Amniotic stem cell (primary cell): ENCODE data around the gene MMP15.

Experiments
- DNase-seq: peaks from one replicate; lab custom pipeline; 2025; lab: John Stamatoyannopoulos, UW

Gene MMP15

DNA sequence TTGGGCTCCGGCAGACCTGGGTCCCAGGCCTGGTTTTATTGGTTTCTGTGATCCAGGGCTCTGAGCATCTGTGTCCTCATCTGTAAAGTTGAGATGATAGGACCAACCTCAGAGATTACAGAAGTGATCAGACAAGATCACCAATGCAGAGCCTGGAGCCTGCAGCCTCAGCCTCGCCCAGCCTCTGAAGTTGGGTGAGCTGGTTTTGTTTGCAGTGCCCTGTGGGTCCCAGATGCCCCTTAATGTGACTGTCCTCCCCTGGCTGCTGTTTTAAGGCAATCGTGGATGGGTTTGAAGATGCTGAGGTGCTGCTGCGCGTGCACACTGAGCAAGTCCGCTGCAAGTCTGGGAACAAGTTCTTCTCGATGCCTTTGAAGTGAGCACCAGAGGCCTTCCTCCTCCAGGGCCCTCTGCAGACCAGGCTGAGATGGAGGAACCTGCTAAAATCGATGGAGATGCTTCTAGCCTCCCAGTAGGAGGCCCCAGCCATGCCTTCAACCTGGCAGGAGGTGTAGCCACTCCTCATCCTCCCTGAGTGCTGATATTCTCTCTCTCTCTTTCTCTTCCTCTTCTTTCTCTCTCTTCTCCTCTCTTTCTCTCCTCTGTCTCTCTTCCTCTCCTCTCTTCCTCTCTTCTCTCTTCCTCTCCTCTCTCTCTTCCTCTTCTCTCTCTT lies 5.6 kb upstream of the MMP15 start:
- no peak for DNase-seq

DNA sequence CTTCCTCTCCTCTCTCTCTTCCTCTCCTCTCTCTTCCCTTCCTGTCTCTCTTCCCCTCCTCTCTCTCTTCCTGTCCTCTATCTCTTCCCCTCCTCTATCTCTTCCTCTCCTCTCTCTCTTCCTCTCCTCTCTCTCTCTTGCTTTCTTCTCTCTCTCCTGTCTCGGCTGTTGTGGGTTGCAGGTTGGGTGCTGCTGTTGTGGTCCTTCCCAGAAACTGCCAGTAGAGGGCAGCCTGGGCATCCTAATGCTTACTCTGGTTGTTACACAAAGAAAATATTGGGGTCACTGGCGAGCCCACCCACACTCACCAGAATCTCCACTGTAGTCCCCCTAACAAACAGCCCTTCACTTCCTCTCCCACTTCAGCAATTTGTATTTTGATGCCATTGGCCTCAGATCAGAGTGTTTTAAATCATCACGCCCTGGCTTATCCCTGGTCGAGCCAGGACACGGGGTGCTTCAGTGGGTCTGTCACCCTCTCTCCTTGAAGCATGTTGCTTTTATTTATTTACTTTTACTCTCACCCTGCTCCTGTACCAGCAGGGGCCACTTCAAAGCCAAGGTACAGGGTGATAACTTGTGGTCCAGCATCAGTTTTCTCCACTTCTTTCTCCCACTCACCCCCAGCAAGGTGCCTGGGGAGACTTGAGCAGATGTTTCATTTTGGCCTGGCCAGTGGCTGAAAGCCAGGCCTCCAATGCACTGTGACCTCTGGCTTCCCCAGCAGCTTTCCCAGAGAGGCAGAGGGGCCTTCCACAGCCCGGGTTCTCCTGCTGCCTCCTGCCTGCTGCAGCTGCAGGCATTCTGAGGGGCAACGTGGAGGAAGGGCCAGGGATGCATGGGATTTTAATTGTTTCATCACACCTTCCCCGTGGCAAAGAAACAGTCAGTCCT lies 4.7 kb upstream of the MMP15 start:
- peak; percentile 29 for DNase-seq

DNA sequence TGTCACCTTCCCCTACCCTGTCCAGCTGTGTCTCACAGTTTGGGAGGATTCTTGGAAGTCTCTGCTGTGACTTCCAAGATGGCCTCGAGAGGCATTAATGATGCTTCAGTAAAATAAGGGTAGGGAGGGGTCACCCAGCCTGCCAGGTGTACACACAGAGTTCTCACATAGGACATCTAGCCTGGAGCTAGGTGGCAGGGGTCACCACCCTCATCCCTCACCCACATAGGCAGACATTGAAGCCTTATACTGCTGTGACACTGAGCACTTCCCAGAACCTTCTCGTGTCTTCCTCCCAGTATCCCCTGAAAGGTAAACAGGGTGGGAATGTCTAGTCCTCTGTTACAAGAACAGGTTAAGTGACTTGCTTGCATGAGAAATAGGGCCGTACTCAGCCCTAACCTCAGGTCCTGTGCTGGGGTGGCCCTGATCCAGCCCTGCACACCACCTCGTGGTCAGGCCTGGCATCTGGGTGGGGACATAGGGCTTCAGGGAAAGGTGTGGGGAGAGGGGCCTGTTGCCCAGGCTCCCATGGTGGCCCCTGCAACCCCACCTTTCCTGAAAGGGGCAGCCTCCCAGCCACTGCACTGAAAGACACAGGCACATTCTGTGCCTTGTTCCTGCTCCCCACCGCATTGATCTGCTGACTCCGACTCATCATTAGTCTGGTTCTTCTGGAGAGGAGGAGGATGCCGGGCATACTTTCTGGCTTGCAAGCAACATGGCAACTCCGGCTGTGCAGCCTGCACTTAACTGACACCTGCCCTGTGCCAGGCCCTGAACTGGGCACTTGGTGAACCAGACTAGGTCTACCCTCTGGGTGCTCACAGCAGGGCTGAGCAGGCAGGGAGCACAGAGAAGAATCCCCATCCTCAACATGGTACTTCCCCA lies 3.6 kb upstream of the MMP15 start:
- no peak for DNase-seq

DNA sequence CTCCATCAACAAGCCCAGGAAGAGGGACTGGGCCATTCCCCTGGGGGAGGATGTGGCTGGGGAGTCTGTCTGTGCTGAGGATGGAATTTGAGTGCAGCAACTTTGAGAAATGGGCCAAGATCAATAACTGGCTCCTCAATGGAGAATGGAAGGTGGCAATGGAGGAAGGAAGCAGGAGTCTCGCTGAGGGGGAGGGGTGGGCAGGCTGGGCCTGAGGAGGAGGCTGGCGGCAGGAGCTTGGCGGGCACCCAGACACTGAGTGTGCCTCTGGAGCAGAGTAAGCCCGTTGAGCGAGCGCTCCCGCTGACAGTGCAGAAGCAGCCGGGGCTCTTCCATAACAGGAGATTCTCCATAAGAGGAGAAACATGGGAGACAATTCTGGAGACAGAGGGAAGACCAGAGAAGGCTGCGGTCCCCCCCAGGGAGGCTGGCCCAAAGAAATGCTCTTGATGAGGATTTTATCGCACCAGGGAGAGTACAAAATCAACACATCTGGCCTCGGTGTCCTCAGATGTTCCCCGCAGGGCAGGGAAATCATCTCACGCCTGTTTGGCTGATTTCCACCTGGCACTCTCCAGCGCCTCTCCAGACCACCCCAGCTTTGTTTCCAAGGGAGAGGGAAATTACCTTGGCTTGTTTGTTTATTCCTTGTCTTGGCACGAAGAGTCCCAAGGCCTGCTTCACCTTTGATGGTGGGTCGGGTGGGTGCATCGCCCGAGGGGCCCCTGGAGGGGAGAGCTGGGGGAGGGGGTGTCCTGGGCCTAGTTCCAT lies 2.8 kb upstream of the MMP15 start:
- no peak for DNase-seq

DNA sequence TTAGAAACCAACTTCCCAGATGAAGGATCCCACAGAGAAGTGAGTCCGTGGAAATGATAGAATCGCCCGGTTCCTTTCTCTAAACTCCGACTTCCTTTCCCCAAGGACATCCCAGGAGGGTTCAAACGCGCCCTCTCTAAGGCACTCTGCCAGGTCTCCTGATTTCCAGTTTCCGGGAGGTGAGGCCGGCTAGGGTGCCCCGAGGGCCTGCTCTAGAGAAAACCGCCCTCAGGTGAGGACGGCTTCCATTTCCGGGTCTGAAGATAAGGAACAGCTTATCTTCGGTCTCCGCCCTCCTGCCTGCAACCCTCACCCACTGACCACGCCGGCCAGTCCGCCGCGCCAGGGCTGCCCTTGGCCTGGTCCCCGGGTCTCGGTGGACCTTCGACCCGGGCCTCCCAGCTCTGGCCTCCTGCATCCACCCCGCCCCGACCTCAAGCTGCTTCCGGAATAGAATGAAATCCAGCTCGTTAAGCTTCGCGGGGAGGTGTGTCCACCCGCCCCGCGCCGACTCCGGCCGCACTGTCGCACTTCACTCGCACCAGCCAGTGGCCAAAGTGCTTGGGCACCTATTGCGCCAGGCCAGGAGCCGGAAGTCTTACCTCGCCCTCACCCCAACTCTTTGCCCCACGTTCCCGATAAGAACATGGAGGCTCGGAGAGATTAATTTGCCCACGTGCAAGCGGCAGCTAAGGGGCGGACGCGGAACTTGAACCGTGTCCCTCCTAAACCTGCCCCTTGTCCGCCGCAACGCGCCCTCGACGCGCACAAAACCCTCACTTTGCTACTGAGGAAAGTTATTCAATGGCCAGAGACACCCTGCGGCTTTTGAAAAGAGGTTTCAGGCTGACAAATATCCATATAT lies 836 bp upstream of the MMP15 start:
- no peak for DNase-seq

GRCh38 chr16:58026139-58026704 lies 668 bp downstream of the MMP15 start:
- DNase-seq, result no peak

- DNase-seq, result no peak
These were observed 1.2 kb downstream of the MMP15 start for GRCh38 chr16:58026705-58027160.

DNA sequence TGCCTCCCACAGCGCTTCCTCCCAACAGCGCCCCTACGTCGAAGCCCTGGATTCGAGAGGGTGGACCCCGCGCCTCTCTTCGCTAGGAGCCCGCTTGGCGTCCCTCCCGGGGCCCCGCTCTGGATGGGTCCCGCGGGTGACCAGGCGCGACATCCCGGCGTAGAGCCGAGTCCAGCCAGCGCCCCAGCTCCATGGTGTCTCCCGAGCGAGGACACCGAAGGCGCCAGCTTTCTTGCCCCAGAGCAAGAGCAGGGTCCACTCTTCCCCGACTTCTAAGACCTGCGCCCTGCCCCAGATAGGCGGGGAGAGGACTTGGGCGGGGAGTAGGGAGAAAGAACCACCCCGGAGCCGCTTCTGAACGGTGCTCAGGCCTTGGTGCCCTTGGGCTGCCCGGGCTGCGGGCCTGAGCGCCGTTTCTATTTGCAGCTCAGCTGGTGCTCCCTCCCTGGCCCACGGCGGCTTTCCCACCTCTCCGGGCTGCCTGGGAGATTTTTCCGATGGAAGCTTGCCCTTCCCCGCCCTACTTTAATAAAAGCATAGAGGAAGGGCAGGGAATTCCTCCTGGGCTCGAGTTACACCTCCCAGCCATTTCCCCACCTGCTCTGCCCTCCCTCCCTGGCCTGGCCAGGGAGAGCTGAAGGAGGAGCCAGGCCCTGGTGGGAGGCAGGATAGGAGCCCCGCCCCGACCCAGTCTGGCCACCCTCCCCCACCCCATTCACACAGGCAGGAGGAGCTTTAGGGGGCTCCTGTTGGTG lies 1.8 kb downstream of the MMP15 start:
- no peak for DNase-seq

DNA sequence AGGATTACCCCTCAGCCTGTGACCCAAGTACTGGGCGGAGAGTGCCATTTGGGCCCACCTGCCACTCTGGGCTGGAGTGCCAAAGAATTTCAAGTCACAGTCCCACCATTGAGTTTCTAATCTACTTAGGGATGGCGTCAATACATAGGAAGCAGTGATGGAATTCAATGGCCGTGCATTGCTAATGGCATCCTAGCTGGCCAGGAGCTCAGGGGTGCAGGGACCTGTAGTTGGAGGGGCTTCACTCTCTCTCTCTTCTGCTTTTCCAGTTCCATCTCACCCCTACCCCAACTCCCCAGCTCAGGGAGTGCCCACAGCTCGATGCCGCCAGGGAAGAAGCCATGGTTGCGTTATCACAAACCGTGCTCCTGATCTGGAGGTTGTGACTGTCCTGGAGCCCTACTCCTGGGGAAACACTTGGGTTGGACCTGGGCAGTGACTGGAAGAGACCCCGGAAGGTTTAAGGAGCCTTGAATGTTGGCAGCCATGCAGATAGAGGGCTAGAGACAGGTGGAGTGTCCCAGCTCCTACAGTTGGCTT lies 2.4 kb downstream of the MMP15 start:
- no peak for DNase-seq

- no peak for DNase-seq
These were observed 3.1 kb downstream of the MMP15 start for GRCh38 chr16:58028541-58029070.

DNA sequence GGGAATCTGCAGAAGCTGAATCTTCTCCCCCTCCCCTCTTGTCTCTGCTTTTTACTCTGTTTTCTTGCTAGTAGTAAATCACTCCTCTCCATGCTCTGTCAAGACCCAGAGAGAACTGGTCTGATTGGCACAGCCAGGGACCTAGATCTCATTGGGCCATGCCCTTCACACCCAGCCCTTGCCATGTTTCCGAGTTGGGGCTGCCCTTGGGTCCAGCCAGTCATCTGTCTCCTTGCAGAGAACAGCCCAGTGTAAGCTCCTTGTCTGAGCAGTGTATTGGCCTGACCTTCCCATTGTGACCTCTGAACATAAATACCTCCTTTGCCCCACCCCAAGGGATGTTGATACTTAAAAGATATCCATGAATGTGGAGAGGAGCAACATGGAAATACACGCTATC lies 3.9 kb downstream of the MMP15 start:
- no peak for DNase-seq

GRCh38 chr16:58030136-58030840 lies 4.7 kb downstream of the MMP15 start:
- no peak for DNase-seq

DNA sequence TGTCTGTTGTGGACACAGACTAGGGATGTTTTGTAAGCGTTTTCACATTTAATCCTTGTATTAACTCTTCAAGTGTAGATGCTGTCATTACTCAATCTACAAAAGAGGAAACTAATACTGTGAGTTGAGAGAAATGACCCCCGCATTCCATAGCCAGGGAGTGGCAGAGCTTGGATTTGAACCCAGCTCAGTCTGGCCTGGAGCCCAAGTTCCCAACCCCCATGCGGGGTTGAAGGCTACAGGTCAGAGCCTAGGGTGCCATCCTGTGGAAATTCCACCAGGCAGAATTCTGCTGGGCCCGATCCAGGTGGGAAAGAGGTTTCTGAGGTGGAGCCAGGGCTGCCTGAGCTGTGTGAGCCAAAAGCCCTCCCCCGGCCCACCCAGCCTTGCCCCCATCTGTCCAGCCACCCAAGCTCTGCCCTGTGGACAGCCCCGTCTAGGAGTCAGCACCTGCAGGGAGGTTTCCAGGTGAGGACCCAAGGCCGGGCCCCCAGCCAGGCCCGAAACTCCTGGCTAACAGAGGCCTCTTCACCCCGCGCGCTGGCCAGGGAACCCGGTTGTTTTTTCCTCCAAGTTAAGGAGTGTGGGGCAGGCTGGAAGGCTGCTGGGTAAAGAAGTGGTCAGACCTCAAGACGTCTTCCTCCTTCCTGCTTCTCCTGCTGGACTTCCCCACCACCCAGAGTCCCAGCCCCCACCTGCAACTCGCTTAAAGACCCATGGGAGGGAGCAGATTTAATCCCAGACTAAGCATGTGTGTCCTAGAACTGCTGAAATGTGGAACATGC lies 5.7 kb downstream of the MMP15 start:
- no peak for DNase-seq

DNA sequence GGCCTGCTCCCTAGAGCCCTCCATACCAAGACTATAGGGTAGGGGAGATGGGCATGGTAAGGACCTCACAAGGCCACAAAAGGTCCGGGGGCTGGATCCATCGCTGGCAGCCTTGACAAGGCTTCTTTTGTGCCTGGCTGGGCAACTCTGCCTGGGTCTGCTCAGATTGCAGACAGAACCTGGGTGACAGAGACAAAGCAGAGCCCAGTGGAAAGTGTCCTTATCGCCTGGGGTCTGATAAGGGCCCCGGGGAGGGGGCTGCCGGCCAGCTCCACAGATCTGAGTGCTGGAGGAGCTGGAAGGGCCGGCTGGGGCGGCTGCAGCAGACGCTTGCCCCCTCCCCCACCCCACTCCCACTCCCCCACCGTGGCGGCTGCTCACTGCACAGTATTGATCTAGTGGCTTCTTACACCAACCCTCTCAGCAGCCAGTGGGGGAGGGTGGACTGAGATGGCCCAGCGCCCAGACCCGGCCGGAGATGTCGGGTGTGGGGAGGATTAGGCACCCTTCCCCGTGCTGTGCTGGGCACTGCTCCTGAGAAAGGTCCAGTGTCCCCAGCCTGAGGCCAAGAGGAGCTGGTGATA lies 7.2 kb downstream of the MMP15 start:
- DNase-seq, result no peak

GRCh38 chr16:58034128-58034685 lies 8.7 kb downstream of the MMP15 start:
- no peak for DNase-seq

GRCh38 chr16:58034774-58035173 lies 9.2 kb downstream of the MMP15 start:
- no peak for DNase-seq
